ENCODE measurements around the gene ZC3H10. TPM values are rescaled to one million over a fixed set of nuclear protein-coding genes. Genes with fewer than 3 reads are reported as not detected.
A peak's percentile ranks its signal among the peaks of the same experiment; 100 is the strongest.
"Not testable (repeated sequence)": the region's sequence is repeated elsewhere in the genome, so short reads cannot be mapped to it uniquely, and the experiment has no call there.

ZC3H10 gene
- total RNA-seq, 2 experiments from 2014 or later: 12.6 to 16.5 TPM

GRCh38 chr12:56154246-56154771 is 36.2 kb downstream of the ZC3H10 start:
- H3K9me2 ChIP-seq (ENCODE audit: insufficient read depth, low read length): no peaks in the 10 kb centered on the region
- H3K4me3 ChIP-seq (ENCODE audit: low read depth, low read length, poor library complexity, severe bottlenecking): no peak overlapping the region
- H2AFZ ChIP-seq (ENCODE audit: low read length): no peak overlapping the region
- peaks cover 23% of the 10 kb centered on the region for H3K79me2 ChIP-seq (ENCODE audit: insufficient read depth, low read depth, low read length)
- TF ChIP-seq EZH2phosphoT487 (IDR thresholded peaks at IDR 0.05; ENCODE audit: borderline replicate concordance, low read depth, low read length): no peak
- TF ChIP-seq CTCF (conservative IDR thresholded peaks at IDR 0.05; ENCODE audit: low read length): no peak
- BruUV-seq (replicated peaks): no TSS peak
- peaks cover 21% of the 10 kb centered on the region; the same call in 1 of the 2 replicates for H3K36me3 ChIP-seq (ENCODE audit: insufficient read depth, low read length)
- peak overlapping the region; percentile 27 for H3K27ac ChIP-seq (ENCODE audit: low read depth, low read length, poor library complexity, severe bottlenecking)
- CTCF ChIA-PET (ENCODE audit: unreplicated experiment): no interaction called here
- POLR2A ChIA-PET: interaction anchor here (0.5 to 1.4 kb wide), 3 partner anchors 26 to 414 kb away, joined by 3 to 4 read pairs (median 3); partner anchors contain the start of gene ESYT1
- intact Hi-C loops (cut with micrococcal nuclease; ENCODE audit: unreplicated experiment): no loop called here
- no peaks in the 10 kb centered on the region for H3K9me3 ChIP-seq (ENCODE audit: low read length)
- H3K4me2 ChIP-seq (ENCODE audit: low read length): peak overlapping the region; percentile 95
- H4K20me1 ChIP-seq (ENCODE audit: insufficient read depth, low read length): no peaks in the 10 kb centered on the region
- DNase-seq (ENCODE audit: low spot score): peak; percentile 39
- H3K4me1 ChIP-seq (ENCODE audit: insufficient read depth, low read length, poor library complexity, severe bottlenecking): peaks cover 38% of the 10 kb centered on the region

- CTCF ChIA-PET (ENCODE audit: unreplicated experiment): no interaction called here
- POLR2A ChIA-PET: interaction anchor here (0.5 to 1.4 kb wide), 3 partner anchors 27 to 413 kb away, joined by 3 to 4 read pairs (median 3); partner anchors contain the start of gene ESYT1
- no TSS peak for BruUV-seq (replicated peaks)
- Histone ChIP-seq H3K36me3 (ENCODE audit: insufficient read depth, low read length) (peaks cover 21% of the 10 kb centered on the region), H3K79me2 (ENCODE audit: insufficient read depth, low read depth, low read length) (peaks cover 28% of the 10 kb centered on the region), H3K4me3 (ENCODE audit: low read depth, low read length, poor library complexity, severe bottlenecking) (no peak overlapping the region), H3K9me2 (ENCODE audit: insufficient read depth, low read length) (no peaks in the 10 kb centered on the region), H3K9me3 (ENCODE audit: low read length) (no peaks in the 10 kb centered on the region), H3K4me1 (ENCODE audit: insufficient read depth, low read length, poor library complexity, severe bottlenecking) (peaks cover 43% of the 10 kb centered on the region), H3K27ac (ENCODE audit: low read depth, low read length, poor library complexity, severe bottlenecking) (no peak overlapping the region), H3K4me2 (ENCODE audit: low read length) (0 out of 2 replicates have a peak overlapping the region, but pooled peaks have one; percentile 95), H4K20me1 (ENCODE audit: insufficient read depth, low read length) (peaks cover 3% of the 10 kb centered on the region; the same call in 1 of the 2 replicates), H2AFZ (ENCODE audit: low read length) (no peak overlapping the region)
- intact Hi-C loops (cut with micrococcal nuclease; ENCODE audit: unreplicated experiment): no loop called here
- TF ChIP-seq CTCF (conservative IDR thresholded peaks at IDR 0.05; ENCODE audit: low read length): no peak
- no peak for TF ChIP-seq EZH2phosphoT487 (IDR thresholded peaks at IDR 0.05; ENCODE audit: borderline replicate concordance, low read depth, low read length)
- DNase-seq (ENCODE audit: low spot score): no peak
Measured at GRCh38 chr12:56154818-56155217, 36.8 kb downstream of the ZC3H10 start.

- Histone ChIP-seq H3K4me3 (ENCODE audit: low read depth, low read length, poor library complexity, severe bottlenecking) (no peak overlapping the region), H4K20me1 (ENCODE audit: insufficient read depth, low read length) (peaks cover 9% of the 10 kb centered on the region; the same call in 1 of the 2 replicates), H3K9me3 (ENCODE audit: low read length) (no peaks in the 10 kb centered on the region), H2AFZ (ENCODE audit: low read length) (no peak overlapping the region), H3K79me2 (ENCODE audit: insufficient read depth, low read depth, low read length) (peaks cover 33% of the 10 kb centered on the region), H3K9me2 (ENCODE audit: insufficient read depth, low read length) (no peaks in the 10 kb centered on the region), H3K4me2 (ENCODE audit: low read length) (no peak overlapping the region), H3K36me3 (ENCODE audit: insufficient read depth, low read length) (peaks cover 26% of the 10 kb centered on the region), H3K27ac (ENCODE audit: low read depth, low read length, poor library complexity, severe bottlenecking) (no peak overlapping the region), H3K4me1 (ENCODE audit: insufficient read depth, low read length, poor library complexity, severe bottlenecking) (peaks cover 48% of the 10 kb centered on the region)
- BruUV-seq (replicated peaks): no TSS peak
- no peak for DNase-seq (ENCODE audit: low spot score)
- TF ChIP-seq CTCF (conservative IDR thresholded peaks at IDR 0.05; ENCODE audit: low read length): no peak
- no peak for TF ChIP-seq EZH2phosphoT487 (IDR thresholded peaks at IDR 0.05; ENCODE audit: borderline replicate concordance, low read depth, low read length)
- intact Hi-C loops (cut with micrococcal nuclease; ENCODE audit: unreplicated experiment): no loop called here
- ChIA-PET POLR2A (no interaction called here), CTCF (ENCODE audit: unreplicated experiment) (no interaction called here)
Measured at GRCh38 chr12:56155256-56155845, 37.3 kb downstream of the ZC3H10 start.

GRCh38 chr12:56156464-56157200 is 38.6 kb downstream of the ZC3H10 start:
- peak overlapping the region; percentile 82 for H3K27ac ChIP-seq (ENCODE audit: low read depth, low read length, poor library complexity, severe bottlenecking)

More at GRCh38 chr12:56156464-56157200, 38.6 kb downstream of the ZC3H10 start:
- H2AFZ ChIP-seq (ENCODE audit: low read length): peak overlapping the region; percentile 61; the same call in 1 of the 2 replicates
- CTCF ChIA-PET (ENCODE audit: unreplicated experiment); DNase-seq (ENCODE audit: low spot score); H4K20me1 ChIP-seq (ENCODE audit: insufficient read depth, low read length); H3K9me2 ChIP-seq (ENCODE audit: insufficient read depth, low read length); BruUV-seq (replicated peaks); H3K9me3 ChIP-seq (ENCODE audit: low read length): not testable (repeated sequence)
- peaks cover 37% of the 10 kb centered on the region for H3K79me2 ChIP-seq (ENCODE audit: insufficient read depth, low read depth, low read length)
- H3K4me1 ChIP-seq (ENCODE audit: insufficient read depth, low read length, poor library complexity, severe bottlenecking): peaks cover 51% of the 10 kb centered on the region
- intact Hi-C loops (cut with micrococcal nuclease; ENCODE audit: unreplicated experiment): loop anchor here (1.0 kb wide), 1 partner anchor 37 kb away; no protein-coding TSS in a partner anchor
- H3K4me2 ChIP-seq (ENCODE audit: low read length): peak overlapping the region; percentile 96
- H3K4me3 ChIP-seq (ENCODE audit: low read depth, low read length, poor library complexity, severe bottlenecking): peak overlapping the region; percentile 98
- POLR2A ChIA-PET: interaction anchor here (0.7 to 1.1 kb wide), 3 partner anchors 28 to 201 kb away, joined by 3 to 4 read pairs (median 4); no protein-coding TSS in a partner anchor
- H3K36me3 ChIP-seq (ENCODE audit: insufficient read depth, low read length): peaks cover 39% of the 10 kb centered on the region

All from OCI-LY7 (cell line).